ENCODE measurements around the gene DIO2.

Gene DIO2

GRCh38 chr14:80211153-80212022, at the start of gene DIO2:
TSS of gene DIO2 (minus strand) at chr14:80211504. CDS start at chr14:80211472, 32 bp downstream.
- peaks cover 8% of the 10 kb centered on the region; the same call in 1 of the 2 replicates for H3K27me3 ChIP-seq (ENCODE audit: insufficient read depth, low read length)
- no peaks in the 10 kb centered on the region for H3K36me3 ChIP-seq (ENCODE audit: insufficient read depth, low read length)
- peak within 1 kb of the TSS; percentile 85 for H3K4me3 ChIP-seq (ENCODE audit: low read depth, low read length)
- H3K79me2 ChIP-seq (ENCODE audit: control insufficient read depth, insufficient read depth, low read length, unreplicated experiment): no peaks in the 10 kb centered on the region
- peak within 1 kb of the TSS; percentile 91 for H2AFZ ChIP-seq (ENCODE audit: low read length, unreplicated experiment)
- H3K4me1 ChIP-seq (ENCODE audit: control insufficient read depth, insufficient read depth, low read length, unreplicated experiment): peaks cover 17% of the 10 kb centered on the region
- no peak within 1 kb of the TSS for H3K27ac ChIP-seq (ENCODE audit: low read depth, low read length)

DNA sequence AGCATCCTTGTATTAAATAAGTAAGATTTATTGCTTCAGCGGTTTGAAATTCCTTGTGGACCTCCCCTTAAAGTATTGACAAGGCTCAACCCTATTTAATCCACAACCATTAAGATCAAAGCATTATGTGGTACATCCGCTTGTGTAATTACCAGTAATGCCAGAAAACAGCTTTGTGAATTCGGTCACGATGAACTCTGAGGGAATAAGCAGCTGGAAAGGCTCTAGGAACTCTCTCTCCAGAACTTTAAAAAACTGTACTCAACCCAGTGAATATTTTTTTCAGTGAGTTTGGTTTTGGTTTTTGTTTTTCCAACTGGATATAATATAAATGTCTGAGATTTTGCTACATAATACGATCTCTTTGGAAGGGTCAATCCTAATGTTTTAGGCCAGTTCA, 49.3 kb upstream of the DIO2 start:
- H3K79me2 ChIP-seq (ENCODE audit: control insufficient read depth, insufficient read depth, low read length, unreplicated experiment): no peaks in the 10 kb centered on the region
- H3K27ac ChIP-seq (ENCODE audit: low read depth, low read length): no peak overlapping the region
- H3K36me3 ChIP-seq (ENCODE audit: insufficient read depth, low read length): no peaks in the 10 kb centered on the region
- no peak overlapping the region for H2AFZ ChIP-seq (ENCODE audit: low read length, unreplicated experiment)
- H3K4me1 ChIP-seq (ENCODE audit: control insufficient read depth, insufficient read depth, low read length, unreplicated experiment): no peaks in the 10 kb centered on the region
- no peaks in the 10 kb centered on the region for H3K27me3 ChIP-seq (ENCODE audit: insufficient read depth, low read length)
- H3K4me3 ChIP-seq (ENCODE audit: low read depth, low read length): no peak overlapping the region

GRCh38 chr14:80239631-80240030, 28.3 kb upstream of the DIO2 start:
- H3K36me3 ChIP-seq (ENCODE audit: insufficient read depth, low read length): no peaks in the 10 kb centered on the region
- no peak overlapping the region for H3K4me3 ChIP-seq (ENCODE audit: low read depth, low read length)

GRCh38 chr14:80237143-80237542, 25.8 kb upstream of the DIO2 start:
- H3K4me1 ChIP-seq (ENCODE audit: control insufficient read depth, insufficient read depth, low read length, unreplicated experiment): no peaks in the 10 kb centered on the region
- no peak overlapping the region for H3K4me3 ChIP-seq (ENCODE audit: low read depth, low read length)
- no peaks in the 10 kb centered on the region for H3K27me3 ChIP-seq (ENCODE audit: insufficient read depth, low read length)
- no peaks in the 10 kb centered on the region for H3K79me2 ChIP-seq (ENCODE audit: control insufficient read depth, insufficient read depth, low read length, unreplicated experiment)
- H3K36me3 ChIP-seq (ENCODE audit: insufficient read depth, low read length): no peaks in the 10 kb centered on the region
- no peak overlapping the region for H2AFZ ChIP-seq (ENCODE audit: low read length, unreplicated experiment)
- no peak overlapping the region for H3K27ac ChIP-seq (ENCODE audit: low read depth, low read length)

More at GRCh38 chr14:80239631-80240030, 28.3 kb upstream of the DIO2 start:
- Histone ChIP-seq H3K27me3 (ENCODE audit: insufficient read depth, low read length) (no peaks in the 10 kb centered on the region), H3K79me2 (ENCODE audit: control insufficient read depth, insufficient read depth, low read length, unreplicated experiment) (no peaks in the 10 kb centered on the region), H3K4me1 (ENCODE audit: control insufficient read depth, insufficient read depth, low read length, unreplicated experiment) (no peaks in the 10 kb centered on the region), H3K27ac (ENCODE audit: low read depth, low read length) (no peak overlapping the region), H2AFZ (ENCODE audit: low read length, unreplicated experiment) (no peak overlapping the region)

DNA sequence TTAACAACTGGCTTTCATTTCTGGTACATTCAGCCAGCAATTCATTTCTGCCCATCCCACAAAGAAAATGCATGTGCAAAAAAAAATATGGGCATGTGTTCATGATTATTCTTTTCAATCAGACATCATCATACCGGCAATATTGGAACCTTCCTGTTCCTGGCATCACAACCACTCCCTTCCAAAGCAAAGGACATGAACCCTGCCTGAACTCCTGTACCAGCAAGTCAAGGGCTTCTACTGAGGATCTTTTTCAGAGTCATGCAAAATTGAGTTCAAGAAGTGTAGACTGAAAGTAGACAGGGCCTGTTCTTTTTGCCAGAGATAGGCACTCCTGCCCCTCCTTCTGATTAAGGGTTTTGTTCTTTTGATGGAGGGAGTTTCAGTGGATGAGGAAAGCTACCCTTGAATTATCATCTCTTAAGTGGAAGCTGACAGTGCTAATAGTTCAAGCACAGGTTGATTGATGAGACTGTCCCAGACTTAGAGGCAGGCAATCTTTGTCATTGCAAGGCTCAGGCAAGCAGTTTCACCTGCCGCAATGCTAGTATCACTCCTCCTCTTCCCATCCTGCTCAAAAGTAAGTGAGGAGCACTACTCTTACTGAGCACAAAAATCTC, 22.3 kb upstream of the DIO2 start:
- Histone ChIP-seq H3K27ac (ENCODE audit: low read depth, low read length) (no peak overlapping the region), H3K4me3 (ENCODE audit: low read depth, low read length) (no peak overlapping the region), H3K36me3 (ENCODE audit: insufficient read depth, low read length) (no peaks in the 10 kb centered on the region), H2AFZ (ENCODE audit: low read length, unreplicated experiment) (no peak overlapping the region), H3K79me2 (ENCODE audit: control insufficient read depth, insufficient read depth, low read length, unreplicated experiment) (no peaks in the 10 kb centered on the region), H3K4me1 (ENCODE audit: control insufficient read depth, insufficient read depth, low read length, unreplicated experiment) (no peaks in the 10 kb centered on the region), H3K27me3 (ENCODE audit: insufficient read depth, low read length) (no peaks in the 10 kb centered on the region)

- Histone ChIP-seq H3K4me3 (ENCODE audit: low read depth, low read length) (no peak overlapping the region), H2AFZ (ENCODE audit: low read length, unreplicated experiment) (no peak overlapping the region), H3K4me1 (ENCODE audit: control insufficient read depth, insufficient read depth, low read length, unreplicated experiment) (no peaks in the 10 kb centered on the region), H3K27ac (ENCODE audit: low read depth, low read length) (no peak overlapping the region), H3K27me3 (ENCODE audit: insufficient read depth, low read length) (no peaks in the 10 kb centered on the region), H3K79me2 (ENCODE audit: control insufficient read depth, insufficient read depth, low read length, unreplicated experiment) (no peaks in the 10 kb centered on the region), H3K36me3 (ENCODE audit: insufficient read depth, low read length) (no peaks in the 10 kb centered on the region)
Observed at GRCh38 chr14:80231702-80232101, 20.4 kb upstream of the DIO2 start.

DNA sequence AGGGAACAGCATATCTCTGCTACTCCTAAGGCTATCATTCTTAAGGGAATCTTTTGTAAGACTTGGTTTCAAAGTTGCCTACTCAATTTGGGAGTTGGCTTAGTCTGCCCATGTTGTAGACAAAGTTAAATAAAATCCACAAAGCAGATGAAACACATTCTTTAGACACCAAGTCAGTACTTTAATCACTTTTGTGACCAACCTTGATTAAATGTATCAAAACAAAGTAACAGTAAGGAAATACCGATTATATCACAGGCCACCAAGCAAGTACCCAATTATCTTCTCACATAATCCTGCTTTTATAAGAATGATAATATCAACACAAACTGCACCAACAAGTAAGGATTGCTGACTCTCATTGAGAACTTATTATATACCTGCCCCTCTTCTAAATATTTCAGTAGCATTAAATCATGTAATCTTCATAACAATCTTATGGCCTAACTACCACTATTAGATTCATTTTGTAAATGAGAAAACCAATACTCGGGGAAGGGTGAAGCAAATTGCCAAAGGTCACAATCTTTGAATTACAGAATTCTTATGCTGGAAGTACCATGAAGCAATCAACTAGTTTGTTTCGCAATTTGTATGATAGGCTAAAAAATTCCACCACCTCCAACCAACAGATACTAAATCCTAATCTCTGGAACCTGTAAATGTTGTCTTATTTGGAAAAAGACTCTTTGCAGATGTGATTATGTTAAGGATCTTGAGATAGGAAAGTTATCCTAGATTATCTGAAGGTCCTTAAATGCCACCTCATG, 12.6 kb upstream of the DIO2 start:
- Histone ChIP-seq H3K79me2 (ENCODE audit: control insufficient read depth, insufficient read depth, low read length, unreplicated experiment) (no peaks in the 10 kb centered on the region), H3K4me1 (ENCODE audit: control insufficient read depth, insufficient read depth, low read length, unreplicated experiment) (no peaks in the 10 kb centered on the region), H3K4me3 (ENCODE audit: low read depth, low read length) (no peak overlapping the region), H3K27me3 (ENCODE audit: insufficient read depth, low read length) (no peaks in the 10 kb centered on the region), H3K36me3 (ENCODE audit: insufficient read depth, low read length) (no peaks in the 10 kb centered on the region), H3K27ac (ENCODE audit: low read depth, low read length) (no peak overlapping the region), H2AFZ (ENCODE audit: low read length, unreplicated experiment) (no peak overlapping the region)

GRCh38 chr14:80216818-80217217, 5.5 kb upstream of the DIO2 start:
- Histone ChIP-seq H3K36me3 (ENCODE audit: insufficient read depth, low read length) (no peaks in the 10 kb centered on the region), H3K27ac (ENCODE audit: low read depth, low read length) (no peak overlapping the region), H3K27me3 (ENCODE audit: insufficient read depth, low read length) (no peaks in the 10 kb centered on the region), H2AFZ (ENCODE audit: low read length, unreplicated experiment) (peak overlapping the region; percentile 36), H3K79me2 (ENCODE audit: control insufficient read depth, insufficient read depth, low read length, unreplicated experiment) (no peaks in the 10 kb centered on the region), H3K4me1 (ENCODE audit: control insufficient read depth, insufficient read depth, low read length, unreplicated experiment) (peaks cover 20% of the 10 kb centered on the region), H3K4me3 (ENCODE audit: low read depth, low read length) (no peak overlapping the region)

- H3K36me3 ChIP-seq (ENCODE audit: insufficient read depth, low read length): no peaks in the 10 kb centered on the region
- H3K4me1 ChIP-seq (ENCODE audit: control insufficient read depth, insufficient read depth, low read length, unreplicated experiment): peaks cover 20% of the 10 kb centered on the region
- 0 out of 2 replicates have a peak, but pooled peaks cover under 1% of the 10 kb centered on the region for H3K27me3 ChIP-seq (ENCODE audit: insufficient read depth, low read length)
- H3K4me3 ChIP-seq (ENCODE audit: low read depth, low read length): no peak overlapping the region
- no peak overlapping the region for H2AFZ ChIP-seq (ENCODE audit: low read length, unreplicated experiment)
- no peaks in the 10 kb centered on the region for H3K79me2 ChIP-seq (ENCODE audit: control insufficient read depth, insufficient read depth, low read length, unreplicated experiment)
- H3K27ac ChIP-seq (ENCODE audit: low read depth, low read length): no peak overlapping the region
Observed at GRCh38 chr14:80215756-80216581, 4.7 kb upstream of the DIO2 start.

DNA sequence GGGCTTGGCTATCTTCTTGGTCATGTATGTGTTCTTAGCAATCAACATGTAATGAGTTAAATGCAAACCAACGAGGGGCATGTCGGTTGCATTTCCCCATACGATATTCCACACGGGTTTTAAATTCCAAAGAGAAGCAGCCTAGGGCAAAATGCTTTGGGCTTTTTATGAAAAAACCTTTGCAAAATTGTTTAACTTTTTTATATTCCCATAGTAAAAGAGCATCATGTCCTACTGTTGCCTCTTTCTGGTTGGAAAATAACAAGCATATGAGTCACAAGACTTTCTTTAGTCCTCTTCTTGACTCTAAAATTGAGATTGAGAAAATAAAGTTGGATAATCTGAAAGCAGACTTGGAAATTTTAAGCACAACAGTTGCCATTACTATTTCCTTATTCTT, 3.8 kb upstream of the DIO2 start:
- Histone ChIP-seq H3K4me3 (ENCODE audit: low read depth, low read length) (no peak overlapping the region), H3K4me1 (ENCODE audit: control insufficient read depth, insufficient read depth, low read length, unreplicated experiment) (peaks cover 20% of the 10 kb centered on the region), H3K27ac (ENCODE audit: low read depth, low read length) (no peak overlapping the region), H2AFZ (ENCODE audit: low read length, unreplicated experiment) (no peak overlapping the region), H3K27me3 (ENCODE audit: insufficient read depth, low read length) (peaks cover 8% of the 10 kb centered on the region; the same call in 1 of the 2 replicates), H3K79me2 (ENCODE audit: control insufficient read depth, insufficient read depth, low read length, unreplicated experiment) (no peaks in the 10 kb centered on the region), H3K36me3 (ENCODE audit: insufficient read depth, low read length) (no peaks in the 10 kb centered on the region)
